ENCODE data around the gene NLRP2B.

DNA sequence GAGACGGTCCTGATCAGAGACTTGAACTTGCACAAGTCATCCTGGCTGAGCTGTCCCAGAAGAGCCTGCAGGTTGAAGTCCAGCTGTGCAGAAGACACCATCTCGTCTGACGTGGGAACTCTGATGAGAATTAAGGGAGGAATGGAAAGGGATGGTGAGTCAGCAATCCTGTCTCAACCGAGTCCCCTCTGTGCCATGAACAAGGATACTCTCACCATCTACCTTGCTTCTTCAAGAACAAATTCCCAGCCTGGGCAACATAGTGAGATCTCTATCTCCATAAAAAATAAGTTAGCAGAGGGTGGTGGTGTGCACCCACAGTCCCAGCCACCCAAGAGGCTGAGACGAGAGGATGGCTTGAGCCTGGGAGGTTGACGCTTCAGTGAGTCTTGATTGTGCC is at the start of gene NLRP2B:
- TF ChIP-seq GATA2 (IDR thresholded peaks at IDR 0.05; ENCODE audit: low read depth, low read length), result no peak
- no peak for TF ChIP-seq GATA3 (IDR thresholded peaks at IDR 0.05; ENCODE audit: low read depth, low read length)
